K562 (cell line): ENCODE data around the gene STX19. TPM values are rescaled to one million over a fixed set of nuclear protein-coding genes. Genes with fewer than 3 reads are reported as not detected.

Experiments used
- ATAC-seq: fragments of 200-7000 bp; cut with Tn5 transposase; 3 replicates; pipeline ENCODE4 v1.9.1; 2020; ENCODE audit warnings: moderate library complexity
- BruUV-seq: library from RNA; stranded (reverse); fragments of 400-500 nt; replicated peaks from 2 replicates; lab custom pipeline; 2021; lab: Mats Ljungman, UMichigan
- CTCF ChIA-PET: fragments of 300-600 bp; formaldehyde crosslinking; extraction: SDS; loops from one replicate; lab custom pipeline; 2021; ENCODE audit warnings: low intra/inter-chr PET ratio; lab: Yijun Ruan, JAX
- POLR2A ChIA-PET: fragments of 300-600, 350-650 bp; sonication (Branson Sonifier 250); formaldehyde crosslinking; extraction: SDS; loops from one replicate; lab custom pipeline; 2021; ENCODE audit warnings: antibody characterized with exemption, inconsistent platforms; lab: Yijun Ruan, JAX
- DNase-seq, 4 experiments: peaks; one replicate each; pipeline versions ENCODE4 v3.0.0 to v3.0.0-alpha.2; 2011 to 2018; ENCODE audit warnings: low spot score in 3 of 4, mixed read lengths in 3 of 4; ENCODE audit errors: extremely low read depth in 1 of 4
- FAIRE-seq: peaks from 2 replicates; lab custom pipeline; 2011; peaks lifted over from hg19 to GRCh38; lab: Jason Lieb, UNC
- H2AFZ ChIP-seq: 2 replicates; pipeline ENCODE4 v1.6.0; 2011; ENCODE audit warnings: low read depth, low read length, control low read depth, inconsistent platforms
- H3K27ac ChIP-seq: fragments of 200-600 bp; 3 replicates; pipeline ENCODE4 v1.8.0; 2011; ENCODE audit warnings: low read depth, mild to moderate bottlenecking, control low read depth, inconsistent platforms, low read length, moderate library complexity, mixed read lengths; ENCODE audit errors: extremely low read depth
- H3K27me3 ChIP-seq, 2 experiments: fragments of 300-600 bp in 1 of 2; 2 replicates in 1 of 2; 3 replicates in 1 of 2; pipeline versions ENCODE4 v1.6.0 to v1.8.0; 2011; ENCODE audit warnings: inconsistent platforms in 2 of 2, low read length in 2 of 2, mild to moderate bottlenecking in 1 of 2, mixed read lengths in 1 of 2, moderate library complexity in 1 of 2; ENCODE audit not compliant: control insufficient read depth in 2 of 2, insufficient read depth in 2 of 2
- H3K36me3 ChIP-seq: fragments of 300-600 bp; 3 replicates; pipeline ENCODE4 v1.8.0; 2011; ENCODE audit warnings: mild to moderate bottlenecking, low read length, inconsistent platforms; ENCODE audit not compliant: control insufficient read depth, insufficient read depth
- H3K4me1 ChIP-seq, 2 experiments: fragments of 200-600 bp in 1 of 2; replicated peaks in 1 of 2; 2 replicates in 1 of 2; 3 replicates in 1 of 2; pipeline versions ENCODE4 v1.5.1 to v1.8.0; 2011; ENCODE audit warnings: inconsistent platforms in 2 of 2, low read length in 2 of 2, mild to moderate bottlenecking in 1 of 2, mixed read lengths in 1 of 2, moderate library complexity in 1 of 2; ENCODE audit not compliant: control insufficient read depth in 2 of 2, insufficient read depth in 2 of 2
- H3K4me2 ChIP-seq: 2 replicates; pipeline ENCODE4 v1.6.1; 2011; ENCODE audit warnings: low read length, control low read depth, inconsistent platforms, mixed read lengths; ENCODE audit not compliant: insufficient read depth
- H3K4me3 ChIP-seq: fragments of 200-600 bp; sonication (generic), shearing (Covaris generic); 2 replicates; pipeline ENCODE4 v1.5.1; 2016; ENCODE audit warnings: control low read depth, inconsistent platforms
- H3K79me2 ChIP-seq: fragments of 200-600 bp; 3 replicates; pipeline ENCODE4 v1.8.0; 2011; ENCODE audit warnings: low read length, inconsistent platforms; ENCODE audit not compliant: control insufficient read depth, insufficient read depth
- H3K9ac ChIP-seq, 2 experiments: 2 replicates each; pipeline versions ENCODE4 v1.6.0 to v1.6.1; 2011; ENCODE audit warnings: low read depth in 2 of 2, low read length in 2 of 2, control low read depth in 1 of 2, inconsistent platforms in 1 of 2, mild to moderate bottlenecking in 1 of 2, mixed read lengths in 1 of 2; ENCODE audit not compliant: insufficient read depth in 1 of 2
- H3K9me1 ChIP-seq: one replicate; pipeline ENCODE4 v1.6.0; 2011; ENCODE audit warnings: inconsistent platforms, mild to moderate bottlenecking, low read length, moderate library complexity; ENCODE audit not compliant: control insufficient read depth, insufficient read depth
- H3K9me3 ChIP-seq: replicated peaks from 2 replicates; pipeline ENCODE4 v1.5.1; 2011; ENCODE audit warnings: low read depth, low read length, inconsistent platforms; ENCODE audit not compliant: control insufficient read depth, insufficient read depth
- H4K20me1 ChIP-seq: replicated peaks from 2 replicates; pipeline ENCODE4 v1.6.1; 2011; ENCODE audit warnings: low read length, inconsistent platforms, mixed read lengths; ENCODE audit not compliant: control insufficient read depth, insufficient read depth
- C11orf30 ChIP-seq: fragments of 450-650 bp; IDR thresholded peaks from 2 replicates; pipeline ENCODE4 v1.6.1; 2016; ENCODE audit warnings: low read depth, mild to moderate bottlenecking
- FOXP1 ChIP-seq: sonication (generic); formaldehyde crosslinking; IDR thresholded peaks from 2 replicates; pipeline ENCODE4 v1.8.0; 2022; ENCODE audit warnings: mild to moderate bottlenecking, missing genetic modification reagents
- HSF4 ChIP-seq: fragments of 250-450 bp; sonication (Bioruptor Pico); IDR thresholded peaks from 2 replicates; pipeline ENCODE4 v2.1.2; 2022; ENCODE audit warnings: mild to moderate bottlenecking, moderate library complexity, borderline replicate concordance
- PYGO2 ChIP-seq: fragments of 450-650 bp; IDR thresholded peaks from 2 replicates; pipeline ENCODE4 v1.6.1; 2016; ENCODE audit warnings: mild to moderate bottlenecking, missing genetic modification characterization, moderate library complexity, missing compliant biosample characterization
- TOE1 ChIP-seq, 2 experiments: fragments of 450-650 bp in 1 of 2; sonication (generic) in 1 of 2; formaldehyde crosslinking in 1 of 2; IDR thresholded peaks; 2 replicates each; pipeline versions ENCODE4 v1.7.1 to v1.8.0; 2016 to 2022; ENCODE audit warnings: borderline replicate concordance in 2 of 2, mild to moderate bottlenecking in 2 of 2, antibody characterized with exemption in 1 of 2, inconsistent platforms in 1 of 2, low read depth in 1 of 2, missing genetic modification reagents in 1 of 2, moderate library complexity in 1 of 2
- WHSC1 ChIP-seq: IDR thresholded peaks from one replicate; pipeline ENCODE4 v1.6.1; 2012; ENCODE audit warnings: low read length, control low read depth, inconsistent platforms
- ZFP1 ChIP-seq: fragments of 450-650 bp; formaldehyde crosslinking; IDR thresholded peaks from 2 replicates; pipeline ENCODE4 v1.4.0; 2020; ENCODE audit warnings: mild to moderate bottlenecking, mixed read lengths
- ZNF124 ChIP-seq: sonication (generic); formaldehyde crosslinking; IDR thresholded peaks from 2 replicates; pipeline ENCODE4 v1.8.1; 2022; ENCODE audit warnings: missing genetic modification reagents
- ZNF316 ChIP-seq: fragments of 450-650 bp; IDR thresholded peaks from 2 replicates; pipeline ENCODE4 v1.6.1; 2016
- ZNF75A ChIP-seq: fragments of 450-650 bp; formaldehyde crosslinking; IDR thresholded peaks from 2 replicates; pipeline ENCODE4 v1.4.0; 2020; ENCODE audit warnings: mild to moderate bottlenecking
- WGBS: fragments of 100-300 bp; shearing (Covaris generic); methylation state at CpG from one replicate; pipeline ENCODE4 v1.1.6; 2016; ENCODE audit warnings: low coverage, mixed read lengths; ENCODE audit not compliant: insufficient coverage; ENCODE audit errors: missing lambda C conversion rate; 5-methylcytosine and 5-hydroxymethylcytosine counted together
- in situ Hi-C: fragments of 300-500 bp; cut with MboI; formaldehyde crosslinking; loops from 4 replicates; pipeline ENCODE4 v1.15.0; 2018; ENCODE audit warnings: inconsistent platforms, mixed read lengths
- intact Hi-C: fragments of 100-400 bp; cut with micrococcal nuclease; formaldehyde crosslinking; loops from 2 replicates; pipeline ENCODE4 v1.14.2; 2022
- polyA plus RNA-seq, 8 experiments: library from polyadenylated mRNA; depleted of rRNA in 4 of 8; stranded (reverse) in 5 of 8; unstranded in 3 of 8; fragments of >200 nt; fragmentation: Nextera tagmentation in 2 of 8; fragmentation: Illumina TruSeq in 1 of 8; extraction: Ambion mirVana in 2 of 8; extraction: Trizol in 1 of 8; gene quantifications; 2 replicates each; pipeline versions ENCODE4 v1.2.1 to v1.2.3, GENCODE V29; 2011 to 2014; ENCODE audit warnings: inconsistent platforms in 1 of 8, missing spikeins in 1 of 8
- total RNA-seq, 7 experiments: library from RNA; depleted of rRNA in 6 of 7; stranded (reverse); fragments of >200 nt in 6 of 7; fragmentation: Illumina TruSeq in 2 of 7; extraction: Trizol in 2 of 7; gene quantifications; 2 replicates each; pipeline versions ENCODE4 v1.2.1 to v1.2.3, GENCODE V29; 2011 to 2021; ENCODE audit warnings: low replicate concordance in 1 of 7
- TF ChIP-seq, protein P1 (sequence below): fragments of 250-450 bp; sonication (Bioruptor Pico); IDR thresholded peaks from 2 replicates; pipeline ENCODE4 v1.4.0; 2020
- TF ChIP-seq, protein P2 (sequence below): fragments of 200-400 bp; formaldehyde crosslinking; IDR thresholded peaks from 2 replicates; pipeline ENCODE4 v1.6.1; 2017; ENCODE audit warnings: mild to moderate bottlenecking, low read depth, low read length, moderate library complexity

The STX19 gene
- total and polyA plus RNA-seq, 9 of the 15 experiments (the other 6 are each of a cell fraction or from before 2014, with no cell fraction given), result 0.04 TPM; not detected in 8

DNA sequence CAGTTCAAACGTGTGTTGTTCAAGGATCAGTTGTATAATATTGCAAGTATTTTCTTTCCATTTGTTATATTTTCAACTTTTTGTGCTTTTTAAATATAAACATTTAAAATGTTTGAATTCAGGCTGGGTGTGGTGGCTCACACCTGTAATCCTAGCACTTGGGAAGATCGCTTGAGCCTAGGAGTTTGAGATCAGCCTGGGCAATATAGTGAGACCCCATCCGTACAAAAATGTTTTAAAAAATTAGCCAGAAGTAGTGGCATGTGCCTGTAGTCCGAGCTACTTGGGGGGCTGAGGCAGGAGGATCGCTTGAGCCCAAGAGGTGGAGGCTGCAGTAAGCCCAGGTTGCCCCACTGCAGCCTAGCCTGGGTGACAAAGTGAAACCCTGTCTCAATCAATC, 43.8 kb downstream of the STX19 start (continued):
- TF ChIP-seq, protein P1, sequence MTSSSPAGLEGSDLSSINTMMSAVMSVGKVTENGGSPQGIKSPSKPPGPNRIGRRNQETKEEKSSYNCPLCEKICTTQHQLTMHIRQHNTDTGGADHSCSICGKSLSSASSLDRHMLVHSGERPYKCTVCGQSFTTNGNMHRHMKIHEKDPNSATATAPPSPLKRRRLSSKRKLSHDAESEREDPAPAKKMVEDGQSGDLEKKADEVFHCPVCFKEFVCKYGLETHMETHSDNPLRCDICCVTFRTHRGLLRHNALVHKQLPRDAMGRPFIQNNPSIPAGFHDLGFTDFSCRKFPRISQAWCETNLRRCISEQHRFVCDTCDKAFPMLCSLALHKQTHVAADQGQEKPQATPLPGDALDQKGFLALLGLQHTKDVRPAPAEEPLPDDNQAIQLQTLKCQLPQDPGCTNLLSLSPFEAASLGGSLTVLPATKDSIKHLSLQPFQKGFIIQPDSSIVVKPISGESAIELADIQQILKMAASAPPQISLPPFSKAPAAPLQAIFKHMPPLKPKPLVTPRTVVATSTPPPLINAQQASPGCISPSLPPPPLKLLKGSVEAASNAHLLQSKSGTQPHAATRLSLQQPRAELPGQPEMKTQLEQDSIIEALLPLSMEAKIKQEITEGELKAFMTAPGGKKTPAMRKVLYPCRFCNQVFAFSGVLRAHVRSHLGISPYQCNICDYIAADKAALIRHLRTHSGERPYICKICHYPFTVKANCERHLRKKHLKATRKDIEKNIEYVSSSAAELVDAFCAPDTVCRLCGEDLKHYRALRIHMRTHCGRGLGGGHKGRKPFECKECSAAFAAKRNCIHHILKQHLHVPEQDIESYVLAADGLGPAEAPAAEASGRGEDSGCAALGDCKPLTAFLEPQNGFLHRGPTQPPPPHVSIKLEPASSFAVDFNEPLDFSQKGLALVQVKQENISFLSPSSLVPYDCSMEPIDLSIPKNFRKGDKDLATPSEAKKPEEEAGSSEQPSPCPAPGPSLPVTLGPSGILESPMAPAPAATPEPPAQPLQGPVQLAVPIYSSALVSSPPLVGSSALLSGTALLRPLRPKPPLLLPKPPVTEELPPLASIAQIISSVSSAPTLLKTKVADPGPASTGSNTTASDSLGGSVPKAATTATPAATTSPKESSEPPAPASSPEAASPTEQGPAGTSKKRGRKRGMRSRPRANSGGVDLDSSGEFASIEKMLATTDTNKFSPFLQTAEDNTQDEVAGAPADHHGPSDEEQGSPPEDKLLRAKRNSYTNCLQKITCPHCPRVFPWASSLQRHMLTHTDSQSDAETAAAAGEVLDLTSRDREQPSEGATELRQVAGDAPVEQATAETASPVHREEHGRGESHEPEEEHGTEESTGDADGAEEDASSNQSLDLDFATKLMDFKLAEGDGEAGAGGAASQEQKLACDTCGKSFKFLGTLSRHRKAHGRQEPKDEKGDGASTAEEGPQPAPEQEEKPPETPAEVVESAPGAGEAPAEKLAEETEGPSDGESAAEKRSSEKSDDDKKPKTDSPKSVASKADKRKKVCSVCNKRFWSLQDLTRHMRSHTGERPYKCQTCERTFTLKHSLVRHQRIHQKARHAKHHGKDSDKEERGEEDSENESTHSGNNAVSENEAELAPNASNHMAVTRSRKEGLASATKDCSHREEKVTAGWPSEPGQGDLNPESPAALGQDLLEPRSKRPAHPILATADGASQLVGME (CRISPR knock-in tag), result no peak
- no peak for TF ChIP-seq WHSC1
- TF ChIP-seq PYGO2, result no peak

DNA sequence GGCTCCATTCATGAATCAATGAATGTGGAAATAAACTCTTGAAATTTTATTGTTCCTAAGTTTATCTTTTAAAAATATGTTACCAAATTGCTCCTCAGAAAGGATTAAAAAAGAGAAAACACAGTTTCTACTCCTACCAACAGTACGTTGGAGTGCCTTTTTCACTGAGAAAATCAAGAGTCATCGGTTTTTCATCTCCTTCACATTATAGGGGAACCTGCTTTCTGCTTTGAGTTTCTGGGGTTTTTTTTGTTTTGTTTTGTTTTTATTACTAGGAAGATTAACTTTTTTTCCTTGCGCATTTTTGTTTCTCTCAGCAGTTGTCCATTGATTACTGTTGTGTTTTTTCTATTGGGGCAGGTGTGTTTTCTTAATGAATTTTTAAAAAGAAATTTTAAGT, 45.0 kb downstream of the STX19 start:
- BruUV-seq, result no TSS peak
- WGBS, result 54% methylated on average over 3 of the region's 3 CpGs
- peak; percentile 67 for TF ChIP-seq ZNF316
- no peak for TF ChIP-seq FOXP1 (CRISPR knock-in tag)
- no peak for TF ChIP-seq HSF4
- no peak for TF ChIP-seq ZNF124
- 0 out of 2 replicates have a peak, but pooled peaks have one; percentile 28 for TF ChIP-seq C11orf30
- no peak for TF ChIP-seq ZFP1
- TF ChIP-seq, protein P2, sequence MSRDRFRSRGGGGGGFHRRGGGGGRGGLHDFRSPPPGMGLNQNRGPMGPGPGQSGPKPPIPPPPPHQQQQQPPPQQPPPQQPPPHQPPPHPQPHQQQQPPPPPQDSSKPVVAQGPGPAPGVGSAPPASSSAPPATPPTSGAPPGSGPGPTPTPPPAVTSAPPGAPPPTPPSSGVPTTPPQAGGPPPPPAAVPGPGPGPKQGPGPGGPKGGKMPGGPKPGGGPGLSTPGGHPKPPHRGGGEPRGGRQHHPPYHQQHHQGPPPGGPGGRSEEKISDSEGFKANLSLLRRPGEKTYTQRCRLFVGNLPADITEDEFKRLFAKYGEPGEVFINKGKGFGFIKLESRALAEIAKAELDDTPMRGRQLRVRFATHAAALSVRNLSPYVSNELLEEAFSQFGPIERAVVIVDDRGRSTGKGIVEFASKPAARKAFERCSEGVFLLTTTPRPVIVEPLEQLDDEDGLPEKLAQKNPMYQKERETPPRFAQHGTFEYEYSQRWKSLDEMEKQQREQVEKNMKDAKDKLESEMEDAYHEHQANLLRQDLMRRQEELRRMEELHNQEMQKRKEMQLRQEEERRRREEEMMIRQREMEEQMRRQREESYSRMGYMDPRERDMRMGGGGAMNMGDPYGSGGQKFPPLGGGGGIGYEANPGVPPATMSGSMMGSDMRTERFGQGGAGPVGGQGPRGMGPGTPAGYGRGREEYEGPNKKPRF, result no peak
- no peak for TF ChIP-seq ZNF75A
- TF ChIP-seq TOE1 (IDR thresholded peaks at IDR 0.05; ENCODE audit: borderline replicate concordance), result no peak
- TF ChIP-seq TOE1 (CRISPR knock-in tag; IDR thresholded peaks at IDR 0.05; ENCODE audit: borderline replicate concordance, low read depth), result no peak

More for the DNA sequence above, 45.0 kb downstream of the STX19 start:
- H3K79me2 ChIP-seq, result peaks cover 79% of the 10 kb centered on the region
- peak overlapping the region in 1 of 2 experiments; percentile 40; a peak in 1 of 4 replicates for H3K9ac ChIP-seq
- ATAC-seq, result no peak
- DNase-seq, result no peak
- no peaks in the 10 kb centered on the region for H3K9me3 ChIP-seq
- in situ Hi-C loops, result no loop called here
- no peak overlapping the region for H2AFZ ChIP-seq
- H3K27ac ChIP-seq, result no peak overlapping the region
- no peaks in the 10 kb centered on the region for H4K20me1 ChIP-seq
- H3K4me2 ChIP-seq, result no peak overlapping the region
- no peak for FAIRE-seq
- POLR2A ChIA-PET, result no interaction called here
- CTCF ChIA-PET, result no interaction called here
- intact Hi-C loops, result no loop called here
- no peaks in the 10 kb centered on the region for H3K9me1 ChIP-seq
- H3K4me3 ChIP-seq, result no peak overlapping the region
- H3K4me1 ChIP-seq, result peaks cover 3 to 8% of the 10 kb centered on the region in 2 experiments; a peak in 2 of 5 replicates
- no peaks in the 10 kb centered on the region for H3K36me3 ChIP-seq
- no peaks in the 10 kb centered on the region for H3K27me3 ChIP-seq
